ENCODE results near the gene MVK.

Gene MVK

GRCh38 chr12:109632342-109632741, 58.7 kb downstream of the MVK start:
- no peaks in the 10 kb centered on the region for H3K9me3 ChIP-seq (ENCODE audit: control insufficient read depth, low read length)
- no peak overlapping the region for H3K9ac ChIP-seq (ENCODE audit: low read length)
- H3K4me1 ChIP-seq (ENCODE audit: control insufficient read depth, insufficient read depth, low read length) = no peaks in the 10 kb centered on the region
- no peak overlapping the region for H3K4me3 ChIP-seq (ENCODE audit: low read length)
- no peaks in the 10 kb centered on the region for H3K36me3 ChIP-seq (ENCODE audit: control insufficient read depth, insufficient read depth, low read length)
- no peaks in the 10 kb centered on the region for H3K27me3 ChIP-seq (ENCODE audit: control insufficient read depth, insufficient read depth, low read length)

- no peaks in the 10 kb centered on the region for H3K9me3 ChIP-seq (ENCODE audit: control insufficient read depth, low read length)
- no peak overlapping the region for H3K4me3 ChIP-seq (ENCODE audit: low read length)
- H3K4me1 ChIP-seq (ENCODE audit: control insufficient read depth, insufficient read depth, low read length) = no peaks in the 10 kb centered on the region
- H3K36me3 ChIP-seq (ENCODE audit: control insufficient read depth, insufficient read depth, low read length) = no peaks in the 10 kb centered on the region
- H3K9ac ChIP-seq (ENCODE audit: low read length) = no peak overlapping the region
- H3K27me3 ChIP-seq (ENCODE audit: control insufficient read depth, insufficient read depth, low read length) = no peaks in the 10 kb centered on the region
These were observed 62.1 kb downstream of the MVK start for GRCh38 chr12:109635717-109636116.

- no peak overlapping the region for H3K9ac ChIP-seq (ENCODE audit: low read length)
These were observed 63.8 kb downstream of the MVK start for GRCh38 chr12:109637348-109637747.

GRCh38 chr12:109637996-109638395, 64.4 kb downstream of the MVK start:
- H3K9me3 ChIP-seq (ENCODE audit: control insufficient read depth, low read length) = no peaks in the 10 kb centered on the region
- no peaks in the 10 kb centered on the region for H3K36me3 ChIP-seq (ENCODE audit: control insufficient read depth, insufficient read depth, low read length)
- no peaks in the 10 kb centered on the region for H3K4me1 ChIP-seq (ENCODE audit: control insufficient read depth, insufficient read depth, low read length)
- H3K9ac ChIP-seq (ENCODE audit: low read length) = no peak overlapping the region
- H3K4me3 ChIP-seq (ENCODE audit: low read length) = no peak overlapping the region
- no peaks in the 10 kb centered on the region for H3K27me3 ChIP-seq (ENCODE audit: control insufficient read depth, insufficient read depth, low read length)

More at GRCh38 chr12:109637348-109637747, 63.8 kb downstream of the MVK start:
- no peaks in the 10 kb centered on the region for H3K9me3 ChIP-seq (ENCODE audit: control insufficient read depth, low read length)
- H3K27me3 ChIP-seq (ENCODE audit: control insufficient read depth, insufficient read depth, low read length) = no peaks in the 10 kb centered on the region
- H3K4me3 ChIP-seq (ENCODE audit: low read length) = no peak overlapping the region
- no peaks in the 10 kb centered on the region for H3K36me3 ChIP-seq (ENCODE audit: control insufficient read depth, insufficient read depth, low read length)
- H3K4me1 ChIP-seq (ENCODE audit: control insufficient read depth, insufficient read depth, low read length) = no peaks in the 10 kb centered on the region

GRCh38 chr12:109638735-109639134, 65.1 kb downstream of the MVK start:
- no peaks in the 10 kb centered on the region for H3K4me1 ChIP-seq (ENCODE audit: control insufficient read depth, insufficient read depth, low read length)
- H3K4me3 ChIP-seq (ENCODE audit: low read length) = no peak overlapping the region
- H3K27me3 ChIP-seq (ENCODE audit: control insufficient read depth, insufficient read depth, low read length) = no peaks in the 10 kb centered on the region
- no peak overlapping the region for H3K9ac ChIP-seq (ENCODE audit: low read length)
- no peaks in the 10 kb centered on the region for H3K9me3 ChIP-seq (ENCODE audit: control insufficient read depth, low read length)
- no peaks in the 10 kb centered on the region for H3K36me3 ChIP-seq (ENCODE audit: control insufficient read depth, insufficient read depth, low read length)

- Histone ChIP-seq H3K27me3 (ENCODE audit: control insufficient read depth, insufficient read depth, low read length) (no peaks in the 10 kb centered on the region), H3K9ac (ENCODE audit: low read length) (no peak overlapping the region), H3K36me3 (ENCODE audit: control insufficient read depth, insufficient read depth, low read length) (no peaks in the 10 kb centered on the region), H3K4me1 (ENCODE audit: control insufficient read depth, insufficient read depth, low read length) (no peaks in the 10 kb centered on the region), H3K4me3 (ENCODE audit: low read length) (no peak overlapping the region), H3K9me3 (ENCODE audit: control insufficient read depth, low read length) (no peaks in the 10 kb centered on the region)
These were observed 65.7 kb downstream of the MVK start for GRCh38 chr12:109639151-109639872.

- peaks cover 3% of the 10 kb centered on the region for H3K27me3 ChIP-seq (ENCODE audit: control insufficient read depth, insufficient read depth, low read length)
- H3K4me3 ChIP-seq (ENCODE audit: low read length) = no peak overlapping the region
- H3K9ac ChIP-seq (ENCODE audit: low read length) = no peak overlapping the region
- H3K4me1 ChIP-seq (ENCODE audit: control insufficient read depth, insufficient read depth, low read length) = no peaks in the 10 kb centered on the region
- no peaks in the 10 kb centered on the region for H3K36me3 ChIP-seq (ENCODE audit: control insufficient read depth, insufficient read depth, low read length)
- H3K9me3 ChIP-seq (ENCODE audit: control insufficient read depth, low read length) = no peaks in the 10 kb centered on the region
These were observed 67.4 kb downstream of the MVK start for GRCh38 chr12:109640961-109641360.

- Histone ChIP-seq H3K4me3 (ENCODE audit: low read length) (no peak overlapping the region), H3K27me3 (ENCODE audit: control insufficient read depth, insufficient read depth, low read length) (peaks cover 7% of the 10 kb centered on the region), H3K9ac (ENCODE audit: low read length) (no peak overlapping the region), H3K36me3 (ENCODE audit: control insufficient read depth, insufficient read depth, low read length) (no peaks in the 10 kb centered on the region), H3K9me3 (ENCODE audit: control insufficient read depth, low read length) (no peaks in the 10 kb centered on the region), H3K4me1 (ENCODE audit: control insufficient read depth, insufficient read depth, low read length) (no peaks in the 10 kb centered on the region)
These were observed 67.8 kb downstream of the MVK start for GRCh38 chr12:109641422-109641821.

- H3K9ac ChIP-seq (ENCODE audit: low read length) = no peak overlapping the region
- H3K27me3 ChIP-seq (ENCODE audit: control insufficient read depth, insufficient read depth, low read length) = peaks cover 8% of the 10 kb centered on the region
- H3K4me1 ChIP-seq (ENCODE audit: control insufficient read depth, insufficient read depth, low read length) = no peaks in the 10 kb centered on the region
- H3K9me3 ChIP-seq (ENCODE audit: control insufficient read depth, low read length) = no peaks in the 10 kb centered on the region
- H3K36me3 ChIP-seq (ENCODE audit: control insufficient read depth, insufficient read depth, low read length) = no peaks in the 10 kb centered on the region
- H3K4me3 ChIP-seq (ENCODE audit: low read length) = no peak overlapping the region
These were observed 69.0 kb downstream of the MVK start for GRCh38 chr12:109642506-109643132.

GRCh38 chr12:109645194-109645593, 71.6 kb downstream of the MVK start:
- Histone ChIP-seq H3K4me3 (ENCODE audit: low read length) (no peak overlapping the region), H3K9ac (ENCODE audit: low read length) (no peak overlapping the region), H3K27me3 (ENCODE audit: control insufficient read depth, insufficient read depth, low read length) (peaks cover 8% of the 10 kb centered on the region), H3K36me3 (ENCODE audit: control insufficient read depth, insufficient read depth, low read length) (no peaks in the 10 kb centered on the region), H3K9me3 (ENCODE audit: control insufficient read depth, low read length) (no peaks in the 10 kb centered on the region), H3K4me1 (ENCODE audit: control insufficient read depth, insufficient read depth, low read length) (no peaks in the 10 kb centered on the region)

- peaks cover 8% of the 10 kb centered on the region for H3K27me3 ChIP-seq (ENCODE audit: control insufficient read depth, insufficient read depth, low read length)
- H3K36me3 ChIP-seq (ENCODE audit: control insufficient read depth, insufficient read depth, low read length) = no peaks in the 10 kb centered on the region
- no peaks in the 10 kb centered on the region for H3K4me1 ChIP-seq (ENCODE audit: control insufficient read depth, insufficient read depth, low read length)
- H3K9me3 ChIP-seq (ENCODE audit: control insufficient read depth, low read length) = no peaks in the 10 kb centered on the region
- no peak overlapping the region for H3K9ac ChIP-seq (ENCODE audit: low read length)
- H3K4me3 ChIP-seq (ENCODE audit: low read length) = no peak overlapping the region
These were observed 72.1 kb downstream of the MVK start for GRCh38 chr12:109645708-109646107.
